H1 (cell line): ENCODE results near the gene PPM1F. TPM values are rescaled to one million over a fixed set of nuclear protein-coding genes. Genes with fewer than 3 reads are reported as not detected.

Experiments
- CTCF ChIA-PET: fragments of 300-600 bp; sonication (Branson Sonifier 250); formaldehyde crosslinking; loops from one replicate; lab custom pipeline; 2021; ENCODE audit not compliant: partially characterized antibody; lab: Charles Lee
- POLR2A ChIA-PET: fragments of 300-600 bp; sonication (Branson Sonifier 250); formaldehyde crosslinking; loops from one replicate; lab custom pipeline; 2021; ENCODE audit warnings: inconsistent platforms; ENCODE audit not compliant: partially characterized antibody; lab: Charles Lee
- DNase-seq, 2 experiments: peaks; one replicate each; pipeline versions ENCODE4 v3.0.0 to v3.0.0-alpha.2; 2010 to 2022; ENCODE audit warnings: low spot score in 2 of 2, low read depth in 1 of 2, mixed read lengths in 1 of 2
- FAIRE-seq: peaks from 2 replicates; lab custom pipeline; 2011; peaks lifted over from hg19 to GRCh38; lab: Jason Lieb, UNC
- H2AFZ ChIP-seq: 2 replicates; pipeline ENCODE4 v1.8.1; 2012; ENCODE audit warnings: low read length, inconsistent platforms
- H2AK5ac ChIP-seq: 2 replicates; pipeline ENCODE4 v1.6.1; 2013; ENCODE audit warnings: low read depth, low read length
- H2BK120ac ChIP-seq: replicated peaks from 2 replicates; pipeline ENCODE3; 2013; ENCODE audit warnings: low read depth, low read length, inconsistent platforms
- H2BK12ac ChIP-seq: 2 replicates; pipeline ENCODE4 v1.6.1; 2013; ENCODE audit warnings: low read depth, low read length
- H2BK15ac ChIP-seq: 2 replicates; pipeline ENCODE4 v1.6.1; 2013; ENCODE audit warnings: low read length
- H2BK20ac ChIP-seq: 2 replicates; pipeline ENCODE4 v1.6.1; 2013; ENCODE audit warnings: low read length
- H2BK5ac ChIP-seq: 2 replicates; pipeline ENCODE4 v1.6.1; 2013; ENCODE audit warnings: low read depth, low read length
- H3K14ac ChIP-seq: 2 replicates; pipeline ENCODE4 v1.6.1; 2013; ENCODE audit warnings: inconsistent platforms; ENCODE audit not compliant: insufficient read length
- H3K18ac ChIP-seq: 2 replicates; pipeline ENCODE4 v1.6.1; 2013; ENCODE audit warnings: low read length; ENCODE audit errors: extremely low read depth
- H3K23ac ChIP-seq: 2 replicates; pipeline ENCODE4 v1.6.1; 2013; ENCODE audit warnings: inconsistent platforms; ENCODE audit not compliant: insufficient read length
- H3K23me2 ChIP-seq: 2 replicates; pipeline ENCODE4 v1.6.1; 2013; ENCODE audit warnings: low read depth, low read length
- H3K27ac ChIP-seq: 2 replicates; pipeline ENCODE4 v1.6.1; 2011; ENCODE audit warnings: low read depth, low read length, inconsistent platforms
- H3K27me3 ChIP-seq, 4 experiments: replicated peaks in 1 of 4; 1 replicate in 1 of 4; 2 replicates in 3 of 4; pipeline versions ENCODE4 v1.6.1 to v1.8.1; 2011 to 2013; ENCODE audit warnings: low read length in 3 of 4, mild to moderate bottlenecking in 3 of 4, inconsistent platforms in 2 of 4, mixed read lengths in 2 of 4, moderate library complexity in 1 of 4; ENCODE audit not compliant: control insufficient read depth in 3 of 4, insufficient read depth in 3 of 4; ENCODE audit errors: extremely low read depth in 1 of 4
- H3K36me3 ChIP-seq, 4 experiments: 2 replicates each; pipeline versions ENCODE4 v1.6.1 to v1.8.1; 2011 to 2013; ENCODE audit warnings: mild to moderate bottlenecking in 4 of 4, low read length in 3 of 4, moderate library complexity in 2 of 4, control low read depth in 1 of 4, inconsistent platforms in 1 of 4; ENCODE audit not compliant: insufficient read depth in 4 of 4, control insufficient read depth in 2 of 4
- H3K4ac ChIP-seq: replicated peaks from 2 replicates; pipeline ENCODE3; 2013; ENCODE audit warnings: low read length, low read depth, mixed read lengths, inconsistent platforms; ENCODE audit not compliant: insufficient read length
- H3K4me1 ChIP-seq, 4 experiments: replicated peaks in 1 of 4; 1 replicate in 1 of 4; 2 replicates in 3 of 4; pipeline versions ENCODE4 v1.6.1 to v1.8.1; 2011 to 2013; ENCODE audit warnings: low read length in 3 of 4, inconsistent platforms in 2 of 4, mixed read lengths in 1 of 4; ENCODE audit not compliant: insufficient read depth in 4 of 4, control insufficient read depth in 3 of 4
- H3K4me2 ChIP-seq, 2 experiments: 2 replicates each; pipeline versions ENCODE4 v1.6.1 to v1.8.1; 2011 to 2013; ENCODE audit warnings: low read depth in 2 of 2, low read length in 2 of 2, control low read depth in 1 of 2, inconsistent platforms in 1 of 2, mild to moderate bottlenecking in 1 of 2; ENCODE audit not compliant: insufficient read depth in 1 of 2
- H3K4me3 ChIP-seq, 4 experiments: fragments of 200-600, 300-600 bp in 1 of 4; sonication (generic), shearing (Covaris generic), sonication (Bioruptor Twin) in 1 of 4; 2 replicates each; pipeline versions ENCODE4 v1.5.1 to v1.8.1; 2011 to 2016; ENCODE audit warnings: low read length in 4 of 4, low read depth in 3 of 4, control low read depth in 2 of 4, inconsistent platforms in 2 of 4, mild to moderate bottlenecking in 2 of 4, mixed read lengths in 1 of 4, moderate library complexity in 1 of 4; ENCODE audit not compliant: insufficient read depth in 2 of 4; ENCODE audit errors: extremely low read depth in 1 of 4
- H3K56ac ChIP-seq: replicated peaks from 2 replicates; pipeline ENCODE3; 2013; ENCODE audit warnings: low read depth, mild to moderate bottlenecking, mixed read lengths, low read length, inconsistent platforms; ENCODE audit not compliant: insufficient read length
- H3K79me1 ChIP-seq: 2 replicates; pipeline ENCODE4 v1.6.1; 2013; ENCODE audit warnings: low read depth, low read length, control low read depth
- H3K79me2 ChIP-seq, 2 experiments: 2 replicates each; pipeline versions ENCODE4 v1.6.1 to v1.8.1; 2012 to 2013; ENCODE audit warnings: low read length in 2 of 2, mild to moderate bottlenecking in 2 of 2, inconsistent platforms in 1 of 2; ENCODE audit not compliant: insufficient read depth in 2 of 2, control insufficient read depth in 1 of 2
- H3K9ac ChIP-seq, 4 experiments: replicated peaks in 1 of 4; 1 replicate in 1 of 4; 2 replicates in 3 of 4; pipeline versions ENCODE4 v1.6.1 to v1.8.1; 2011 to 2013; ENCODE audit warnings: low read depth in 3 of 4, low read length in 3 of 4, control low read depth in 2 of 4, mild to moderate bottlenecking in 2 of 4, moderate library complexity in 2 of 4, inconsistent platforms in 1 of 4; ENCODE audit errors: extremely low read depth in 1 of 4
- H3K9me3 ChIP-seq, 2 experiments: 2 replicates each; pipeline versions ENCODE4 v1.6.1 to v1.8.1; 2012 to 2013; ENCODE audit warnings: mild to moderate bottlenecking in 2 of 2, moderate library complexity in 2 of 2, control low read depth in 1 of 2, inconsistent platforms in 1 of 2, low read depth in 1 of 2, low read length in 1 of 2, mixed read lengths in 1 of 2; ENCODE audit not compliant: insufficient read depth in 2 of 2
- H4K20me1 ChIP-seq, 2 experiments: replicated peaks in 1 of 2; 2 replicates each; pipeline versions ENCODE3 to v1.8.1; 2011 to 2013; ENCODE audit warnings: inconsistent platforms in 2 of 2, low read length in 2 of 2, mild to moderate bottlenecking in 1 of 2; ENCODE audit not compliant: insufficient read depth in 2 of 2, control insufficient read depth in 1 of 2
- H4K5ac ChIP-seq: 2 replicates; pipeline ENCODE4 v1.6.1; 2013; ENCODE audit warnings: low read length, low read depth, mixed read lengths, inconsistent platforms; ENCODE audit not compliant: insufficient read length
- H4K8ac ChIP-seq: 2 replicates; pipeline ENCODE4 v1.8.0; 2013; ENCODE audit warnings: mild to moderate bottlenecking, moderate library complexity, low read length, inconsistent platforms; ENCODE audit not compliant: insufficient read depth; ENCODE audit errors: extremely low read depth
- H4K91ac ChIP-seq: replicated peaks from 2 replicates; pipeline ENCODE3; 2013; ENCODE audit warnings: low read length, mixed read lengths, inconsistent platforms; ENCODE audit not compliant: insufficient read length
- ATF3 ChIP-seq: IDR thresholded peaks from 2 replicates; pipeline ENCODE4 v1.6.1; 2011; ENCODE audit warnings: low read depth, mild to moderate bottlenecking, low read length; ENCODE audit not compliant: insufficient read depth
- BACH1 ChIP-seq: IDR thresholded peaks from 2 replicates; pipeline ENCODE4 v1.6.1; 2012; ENCODE audit warnings: low read length, improper control_type of control experiment
- CREB1 ChIP-seq: IDR thresholded peaks from 2 replicates; pipeline ENCODE4 v1.6.1; 2012; ENCODE audit warnings: inconsistent platforms
- CTBP2 ChIP-seq: IDR thresholded peaks from 2 replicates; pipeline ENCODE4 v1.7.0; 2011; ENCODE audit warnings: borderline replicate concordance, mild to moderate bottlenecking, moderate library complexity, mixed read lengths, low read length; ENCODE audit not compliant: insufficient read depth, insufficient read length
- EGR1 ChIP-seq: IDR thresholded peaks from 2 replicates; pipeline ENCODE4 v1.6.1; 2011; ENCODE audit warnings: low read depth, low read length, borderline replicate concordance
- GTF2F1 ChIP-seq: IDR thresholded peaks from 2 replicates; pipeline ENCODE4 v1.6.1; 2012; ENCODE audit warnings: low read depth, low read length, improper control_type of control experiment, borderline replicate concordance
- KDM4A ChIP-seq: IDR thresholded peaks from one replicate; pipeline ENCODE4 v1.7.1; 2012; ENCODE audit warnings: low read depth, mild to moderate bottlenecking, moderate library complexity, low read length, inconsistent platforms; ENCODE audit not compliant: severe bottlenecking
- KDM5A ChIP-seq: fragments of 200-600 bp; IDR thresholded peaks from 2 replicates; pipeline ENCODE4 v1.7.1; 2012; ENCODE audit warnings: mild to moderate bottlenecking, low read length, inconsistent platforms, mixed read lengths
- RAD21 ChIP-seq, 2 experiments: IDR thresholded peaks in 1 of 2; conservative IDR thresholded peaks in 1 of 2; 2 replicates each; pipeline ENCODE4 v1.6.1; 2011; ENCODE audit warnings: low read depth in 2 of 2, low read length in 2 of 2, improper control_type of control experiment in 1 of 2, inconsistent platforms in 1 of 2, mild to moderate bottlenecking in 1 of 2, moderate library complexity in 1 of 2
- SIRT6 ChIP-seq: IDR thresholded peaks from one replicate; pipeline ENCODE4 v1.7.1; 2012; ENCODE audit warnings: low read length, inconsistent platforms
- TBP ChIP-seq: IDR thresholded peaks from 2 replicates; pipeline ENCODE4 v1.6.1; 2011; ENCODE audit warnings: low read depth, low read length, improper control_type of control experiment
- TCF12 ChIP-seq: IDR thresholded peaks from 2 replicates; pipeline ENCODE4 v1.6.1; 2011; ENCODE audit warnings: low read depth, mild to moderate bottlenecking, low read length
- ZNF274 ChIP-seq: IDR thresholded peaks from 2 replicates; pipeline ENCODE4 v1.7.0; 2012; ENCODE audit warnings: low read length, borderline replicate concordance; ENCODE audit errors: extremely low read depth
- WGBS, 2 experiments: shearing (Covaris generic) in 1 of 2; methylation state at CpG; one replicate each; pipeline versions ENCODE4 v1.1.6 to v1.1.7; 2013 to 2015; ENCODE audit warnings: low lambda C conversion rate in 2 of 2, mixed read lengths in 2 of 2, inconsistent platforms in 1 of 2, low coverage in 1 of 2, missing lambda C conversion rate in 1 of 2; ENCODE audit not compliant: insufficient replicate concordance in 2 of 2, insufficient coverage in 1 of 2, insufficient read length in 1 of 2; ENCODE audit errors: extremely low coverage in 1 of 2, missing lambda C conversion rate in 1 of 2; 5-methylcytosine and 5-hydroxymethylcytosine counted together
- polyA plus RNA-seq, 7 experiments: library from polyadenylated mRNA; depleted of rRNA in 3 of 7; stranded (reverse) in 5 of 7; unstranded in 2 of 7; fragments of >200 nt in 5 of 7; fragments of 200-250 nt in 2 of 7; gene quantifications; 1 replicate in 5 of 7; 2 replicates in 1 of 7; 4 replicates in 1 of 7; pipeline versions ENCODE4 v1.2.1 to v1.2.3, GENCODE V29; 2011 to 2013; ENCODE audit warnings: missing spikeins in 2 of 7, mixed read lengths in 2 of 7
- total RNA-seq: library from RNA; stranded (reverse); fragmentation: NEBNext Ultra II Directional; extraction: Animal tissue kit (Norgen Biotek cat#: 25700); gene quantifications from 2 replicates; pipeline ENCODE4 v1.2.1, GENCODE V29; 2021

Gene PPM1F
- total and polyA plus RNA-seq, 2 of the 8 experiments (the other 6 are each of a cell fraction or from before 2014, with no cell fraction given), result 12.4 to 22.8 TPM

GRCh38 chr22:21964918-21965484 is 12.4 kb upstream of the PPM1F start:
- POLR2A ChIA-PET, result interaction anchor here (0.6 to 3.8 kb wide), 3 partner anchors 13 to 109 kb away, joined by 3 to 17 read pairs (median 3); partner anchors contain the start of gene TOP3B
- Histone ChIP-seq H3K14ac (no peak overlapping the region), H2BK12ac (no peak overlapping the region), H2BK20ac (no peak overlapping the region), H3K4me2 (no peak overlapping the region), H2AFZ (no peak overlapping the region), H2AK5ac (no peak overlapping the region), H4K20me1 (peaks cover 2 to 14% of the 10 kb centered on the region in 2 experiments), H3K27me3 (no peaks in the 10 kb centered on the region), H3K23me2 (no peaks in the 10 kb centered on the region), H3K56ac (no peak overlapping the region), H4K91ac (no peak overlapping the region), H3K79me2 (no peaks in the 10 kb centered on the region), H4K8ac (no peak overlapping the region), H3K27ac (no peak overlapping the region), H3K23ac (no peak overlapping the region), H4K5ac (no peak overlapping the region), H2BK5ac (no peak overlapping the region), H3K79me1 (no peaks in the 10 kb centered on the region), H2BK15ac (no peak overlapping the region), H3K4me3 (no peak overlapping the region), H2BK120ac (no peak overlapping the region), H3K9me3 (peaks cover 0 to 8% of the 10 kb centered on the region in 2 experiments; a peak in 1 of 4 replicates), H3K36me3 (peaks cover 23 to 65% (median 59%) of the 10 kb centered on the region in 4 experiments), H3K4me1 (no peaks in the 10 kb centered on the region), H3K4ac (no peak overlapping the region), H3K9ac (no peak overlapping the region), H3K18ac (no peak overlapping the region)
- CTCF ChIA-PET, result interaction anchor here (0.8 to 2.2 kb wide), 2 partner anchors 11 to 12 kb away, joined by 3 to 11 read pairs; partner anchors contain the start of gene PPM1F
- 92% methylated on average over 6 of the region's 6 CpGs; no CpG with 5 or more reads in 1 of the 2 experiments for WGBS, 2 experiments
- DNase-seq (no peak), FAIRE-seq (no peak)
- no peak for TF ChIP-seq EGR1
- no peak for TF ChIP-seq SIRT6
- no peak for TF ChIP-seq ZNF274
- TF ChIP-seq BACH1, result no peak
- TF ChIP-seq ATF3, result no peak
- TF ChIP-seq KDM5A, result no peak
- no peak for TF ChIP-seq TCF12
- no peak for TF ChIP-seq CTBP2
- TF ChIP-seq RAD21 (IDR thresholded peaks at IDR 0.05 in 1 of 2, conservative IDR thresholded peaks at IDR 0.05 in 1 of 2; ENCODE audit: low read depth in 2 of 2, low read length in 2 of 2), result no peak
- TF ChIP-seq TBP, result no peak
- TF ChIP-seq CREB1, result no peak
- no peak for TF ChIP-seq GTF2F1
- no peak for TF ChIP-seq KDM4A
